ENCODE measurements around the gene IL1RAPL2. TPM values are rescaled to one million over a fixed set of nuclear protein-coding genes. Genes with fewer than 3 reads are reported as not detected.

Gene IL1RAPL2
- total and polyA plus RNA-seq, 10 of the 15 experiments (the other 5 are each of a cell fraction or from before 2014, with no cell fraction given), result 0.19 TPM; not detected in 9

GRCh38 chrX:105189093-105189492, 623.1 kb downstream of the IL1RAPL2 start:
- Histone ChIP-seq H3K27ac (ENCODE audit: control insufficient read depth, insufficient read depth) (no peak overlapping the region), H3K4me3 (no peak overlapping the region), H3K79me2 (ENCODE audit: control insufficient read depth, insufficient read depth, low read length) (no peaks in the 10 kb centered on the region), H3K4me2 (ENCODE audit: control insufficient read depth, insufficient read depth) (no peak overlapping the region), H3K9me3 (replicated peaks; ENCODE audit: control insufficient read depth, insufficient read depth, low read length) (no peaks in the 10 kb centered on the region), H4K20me1 (ENCODE audit: control insufficient read depth, insufficient read depth) (no peaks in the 10 kb centered on the region), H3K4me1 (ENCODE audit: control insufficient read depth, insufficient read depth, low read length) (no peaks in the 10 kb centered on the region), H3K36me3 (ENCODE audit: control insufficient read depth in 2 of 2, insufficient read depth in 2 of 2, low read length in 1 of 2) (no peaks in the 10 kb centered on the region), H2AFZ (ENCODE audit: control insufficient read depth, low read depth, low read length) (no peak overlapping the region), H3K27me3 (replicated peaks in 1 of 2; ENCODE audit: control insufficient read depth in 2 of 2, insufficient read depth in 2 of 2, low read length in 1 of 2) (no peaks in the 10 kb centered on the region; a peak in 1 of 4 replicates), H3K9ac (ENCODE audit: control insufficient read depth, insufficient read depth, low read length) (no peak overlapping the region)
- ATAC-seq (no peak), FAIRE-seq (no peak), DNase-seq (ENCODE audit: low read depth, low spot score) (no peak)
- intact Hi-C loops (cut with micrococcal nuclease; ENCODE audit: unreplicated experiment) (no loop called here), in situ Hi-C loops (cut with MboI) (no loop called here)
- SMC1A ChIA-PET (ENCODE audit: uncharacterized antibody, unreplicated experiment), result interaction anchor here (1.5 kb wide), 1 partner anchor 993 kb away, joined by 5 read pairs; no protein-coding TSS in a partner anchor
- no TSS peak for BruUV-seq (replicated peaks)
- no peak for TF ChIP-seq USF1 (IDR thresholded peaks at IDR 0.05; ENCODE audit: borderline replicate concordance, extremely low read length, insufficient read depth, low read depth, low read length)
- TF ChIP-seq IRF3 (IDR thresholded peaks at IDR 0.05), result no peak
- TF ChIP-seq CEBPZ (IDR thresholded peaks at IDR 0.05; ENCODE audit: low read depth, low read length), result no peak
- WGBS (ENCODE audit: insufficient coverage, insufficient replicate concordance, low lambda C conversion rate, missing lambda C conversion rate), result 30% methylated on average over 8 of the region's 8 CpGs
- POLR2A ChIA-PET, result no interaction called here
- CTCF ChIA-PET, result interaction anchor here (1.1 to 1.8 kb wide), 8 partner anchors 10 to 994 kb away, joined by 3 to 7 read pairs (median 6); no protein-coding TSS in a partner anchor
- RAD21 ChIA-PET (ENCODE audit: unreplicated experiment), result no interaction called here
